HS-27A (cell line): ENCODE measurements around the gene FAM236D.
"Not testable (repeated sequence)": the region's sequence is repeated elsewhere in the genome, so short reads cannot be mapped to it uniquely, and the experiment has no call there.

Experiments used
- DNase-seq: peaks from one replicate; pipeline ENCODE4 v3.0.0-alpha.2; 2012; ENCODE audit warnings: low read depth, missing footprints

The FAM236D gene

GRCh38 chrX:72808110-72808509 is at the start of gene FAM236D:
FAM236D (minus strand) TSS chrX:72808210; CDS start chrX:72808110, 100 bp downstream.
- DNase-seq = not testable (repeated sequence)

- not testable (repeated sequence) for DNase-seq
Measured at GRCh38 chrX:72837532-72837931, 29.5 kb upstream of the FAM236D start.

- not testable (repeated sequence) for DNase-seq
Measured at GRCh38 chrX:72830701-72831100, 22.7 kb upstream of the FAM236D start.

- not testable (repeated sequence) for DNase-seq
Measured at GRCh38 chrX:72790390-72790789, 17.6 kb downstream of the FAM236D start.

DNA sequence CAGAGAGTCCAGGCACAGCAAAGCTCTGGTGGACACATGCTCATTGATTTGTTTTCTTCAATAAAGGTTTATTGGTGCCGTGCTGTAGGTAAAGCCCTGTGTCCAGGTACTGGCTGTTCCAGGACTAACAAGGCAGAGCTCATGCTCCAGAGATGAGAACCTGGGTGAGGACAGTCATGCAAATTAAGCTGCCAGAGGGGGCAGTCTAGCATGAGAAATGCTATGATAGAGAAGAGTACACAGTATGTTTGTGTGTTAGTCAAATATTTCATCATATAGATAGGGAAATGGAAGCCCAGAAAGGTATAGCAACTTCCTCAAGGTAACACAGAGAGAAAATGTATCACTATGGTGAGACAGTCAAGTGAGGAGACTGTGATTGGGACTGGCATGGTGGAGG is 19.9 kb downstream of the FAM236D start:
- DNase-seq = not testable (repeated sequence)

DNA sequence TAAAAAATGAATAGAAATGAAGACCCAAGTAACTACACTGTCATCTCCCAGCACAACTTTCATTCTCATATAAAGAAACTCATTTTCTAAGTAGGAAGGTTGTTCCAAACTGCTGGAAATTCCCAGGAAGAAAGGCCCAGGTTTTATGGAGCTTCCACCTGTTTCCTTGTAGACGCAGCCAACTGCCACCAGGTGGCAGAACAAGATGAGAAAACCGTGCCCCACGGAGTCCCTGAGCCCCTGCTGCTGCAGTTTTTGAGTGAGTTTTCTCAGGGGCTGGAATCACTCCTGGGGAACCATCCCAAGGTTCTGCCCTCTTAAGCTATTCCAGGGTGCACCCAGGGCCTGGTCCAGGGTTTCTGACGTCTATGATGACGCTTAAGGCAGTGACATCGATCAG is 24.0 kb downstream of the FAM236D start:
- not testable (repeated sequence) for DNase-seq

DNA sequence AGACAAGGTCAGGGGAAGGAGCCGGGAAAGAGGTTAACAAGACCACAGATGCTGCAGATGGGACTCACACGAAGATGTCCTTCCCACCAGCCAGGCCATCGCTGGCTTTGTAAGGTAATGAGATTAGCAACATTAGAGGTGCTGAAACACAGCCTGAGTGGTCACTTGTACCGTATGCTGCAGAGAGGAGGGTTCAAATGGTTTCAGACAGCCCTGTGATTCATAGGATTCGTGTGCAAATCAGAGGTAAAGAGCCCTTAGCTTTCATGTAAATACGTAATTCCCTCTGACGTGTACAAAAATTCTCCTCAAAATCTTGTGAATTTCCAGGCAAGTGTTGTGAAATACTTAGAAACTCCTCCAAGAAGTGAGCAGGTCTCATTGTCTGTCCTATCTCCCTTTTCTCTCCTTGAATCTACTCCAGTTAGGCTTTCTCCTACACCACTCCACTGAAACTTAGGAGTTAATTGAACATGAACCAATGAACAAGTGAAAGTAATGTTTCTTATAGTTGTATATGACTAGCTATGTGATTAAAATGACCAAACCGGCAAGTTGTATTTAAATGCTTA is 24.6 kb downstream of the FAM236D start:
- DNase-seq = not testable (repeated sequence)

DNA sequence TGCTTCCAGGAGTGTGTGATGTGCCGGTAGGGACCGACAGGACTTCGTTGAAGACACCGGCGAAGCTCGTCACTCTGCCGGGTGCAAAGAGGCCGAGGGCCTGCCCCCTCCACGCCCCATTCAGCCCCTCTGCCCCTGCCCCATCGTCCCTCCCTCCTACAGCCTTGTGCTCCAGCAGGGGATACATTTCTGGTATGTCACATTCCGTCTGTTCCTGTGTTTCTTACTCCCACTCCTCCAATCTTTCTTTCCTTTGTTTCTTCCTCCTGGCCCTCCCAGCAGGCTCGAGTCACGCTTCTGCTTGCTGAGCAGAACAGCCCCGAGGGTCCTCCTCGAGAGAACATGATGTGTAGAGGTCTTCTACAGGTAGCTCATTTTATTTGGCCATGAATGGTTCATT is 25.4 kb downstream of the FAM236D start, which contains the start of gene FAM236B:
TSS of gene FAM236B (minus strand) at position 101 of the 400 bp plus-strand sequence. CDS start at position 1, 100 bp downstream.
- not testable (repeated sequence) for DNase-seq

DNA sequence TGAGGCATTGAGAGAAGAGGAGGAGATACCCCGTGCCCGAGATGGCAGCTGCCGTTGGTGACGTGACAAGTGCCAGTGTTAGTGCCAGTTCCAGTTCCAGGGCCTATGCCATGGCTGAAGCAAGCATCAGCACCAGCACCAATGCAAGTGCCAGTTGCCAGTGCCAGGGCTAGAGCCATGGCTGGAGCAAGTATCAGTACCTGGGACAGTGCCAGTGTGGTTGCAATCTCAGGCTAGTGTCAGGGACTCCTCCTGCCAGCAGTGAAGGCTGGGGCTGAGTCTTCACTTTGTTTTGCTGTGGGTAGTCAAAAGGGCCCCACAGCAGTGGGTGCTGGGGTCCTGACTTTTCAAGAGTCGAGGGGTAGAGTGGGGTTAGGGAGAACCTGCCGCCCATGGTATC is 29.9 kb downstream of the FAM236D start:
- DNase-seq = not testable (repeated sequence)

- DNase-seq = not testable (repeated sequence)
Measured at GRCh38 chrX:72777467-72777790, 30.6 kb downstream of the FAM236D start.

DNA sequence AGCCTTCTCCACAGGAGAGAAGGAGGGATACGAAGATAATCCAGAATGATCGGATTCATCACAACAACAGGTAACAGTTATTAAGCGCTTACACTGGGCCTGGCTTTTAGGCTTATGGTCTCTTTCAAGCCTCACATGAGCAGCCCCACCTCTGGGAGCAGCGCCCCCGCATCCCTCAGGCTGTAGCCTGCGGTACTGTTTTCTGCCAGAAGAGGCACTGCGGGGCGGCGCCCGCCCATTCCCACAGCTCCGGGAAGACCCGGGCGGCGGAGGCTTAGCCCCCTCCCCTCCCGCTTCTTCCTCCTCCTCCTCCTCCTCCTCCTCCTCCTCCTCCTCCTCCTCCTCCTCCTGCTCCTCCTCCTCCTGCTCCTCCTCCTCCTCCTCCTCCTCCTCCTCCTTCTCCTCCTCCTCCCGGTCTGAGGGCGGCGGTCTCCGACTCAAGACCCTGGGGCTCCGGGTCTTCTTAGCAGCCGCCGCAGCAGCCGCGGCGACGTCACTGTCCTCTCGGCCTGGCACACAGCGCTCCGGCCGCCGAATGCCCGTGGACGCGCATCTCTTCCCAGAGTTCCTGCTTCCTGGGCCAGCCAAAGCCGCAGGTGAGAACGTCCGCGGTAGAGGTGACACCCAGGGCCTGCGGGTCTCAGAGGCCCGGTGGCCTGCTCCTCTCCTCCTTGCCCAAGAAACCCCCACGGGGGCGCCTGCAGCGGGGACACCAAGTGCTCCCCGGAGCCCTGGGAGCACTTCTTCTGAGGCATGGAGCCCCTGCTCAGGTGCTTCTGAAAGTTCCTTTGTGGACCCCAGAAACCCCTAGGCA is 31.1 kb downstream of the FAM236D start, which contains the start of gene DMRTC1B:
TSS of gene DMRTC1B (plus strand) at position 238 of the 814 bp plus-strand sequence. CDS start 68,246 bp downstream, outside the sequence.
- not testable (repeated sequence) for DNase-seq

DNA sequence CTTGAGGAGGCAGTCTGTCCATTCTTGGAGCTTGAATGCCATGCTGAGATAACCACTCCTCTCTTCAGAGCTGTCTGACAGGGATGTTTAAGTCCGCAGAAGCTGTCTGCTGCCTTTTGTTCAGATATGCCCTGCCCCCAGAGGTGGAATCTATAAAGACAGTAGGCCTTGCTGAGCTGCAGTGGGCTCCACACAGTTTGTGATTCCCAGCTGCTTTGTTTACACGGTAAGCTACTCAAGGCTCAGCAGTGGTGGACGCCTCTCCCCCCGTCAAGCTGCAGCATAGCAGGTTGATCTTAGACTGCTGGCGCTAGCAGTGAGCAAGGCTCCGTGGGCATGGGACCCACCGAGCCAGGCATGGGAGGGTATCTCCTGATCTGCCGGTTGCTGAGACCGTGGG is 47.6 kb downstream of the FAM236D start:
- DNase-seq = not testable (repeated sequence)
